Activated CD8-positive, alpha-beta T cell treated with anti-CD3 and anti-CD28 coated beads for 36 hours (primary cell): Measurements from ENCODE around the gene ITGA1. TPM values are rescaled to one million over a fixed set of nuclear protein-coding genes. Genes with fewer than 3 reads are reported as not detected.

Experiments used
- ATAC-seq: fragments of 200-7000 bp; cut with Tn5 transposase; one replicate; pipeline ENCODE4 v1.10.0; 2021; ENCODE audit warnings: mild to moderate bottlenecking, moderate library complexity
- CTCF ChIA-PET: fragments of 350-600 bp; sonication (Branson Sonifier 250); formaldehyde crosslinking; loops from one replicate; lab custom pipeline; 2021; ENCODE audit warnings: antibody characterized with exemption; lab: Charles Lee
- POLR2A ChIA-PET: fragments of 350-600 bp; sonication (Branson Sonifier 250); formaldehyde crosslinking; loops from one replicate; lab custom pipeline; 2021; ENCODE audit warnings: antibody characterized with exemption; lab: Charles Lee
- DNase-seq: peaks from one replicate; pipeline ENCODE4 v3.0.0-alpha.2; 2020
- H3K27ac Mint-ChIP-seq: one replicate; pipeline ENCODE4 v1.8.0; 2021; ENCODE audit warnings: mild to moderate bottlenecking, mixed read lengths
- H3K27me3 Mint-ChIP-seq: one replicate; pipeline ENCODE4 v1.8.0; 2021; ENCODE audit warnings: mixed read lengths
- H3K36me3 Mint-ChIP-seq: one replicate; pipeline ENCODE4 v1.8.0; 2021; ENCODE audit warnings: low read depth, mixed read lengths
- H3K4me1 Mint-ChIP-seq: one replicate; pipeline ENCODE4 v1.8.0; 2021; ENCODE audit warnings: low read depth, mixed read lengths
- H3K4me3 Mint-ChIP-seq: one replicate; pipeline ENCODE4 v1.8.0; 2021; ENCODE audit warnings: mild to moderate bottlenecking, moderate library complexity, mixed read lengths
- H3K9me3 Mint-ChIP-seq: one replicate; pipeline ENCODE4 v1.8.0; 2021; ENCODE audit warnings: mixed read lengths
- intact Hi-C: fragments of 100-400 bp; cut with micrococcal nuclease; formaldehyde crosslinking; loops from one replicate; pipeline ENCODE4 v1.10.0; 2022
- total RNA-seq, 2 experiments: library from RNA; stranded (reverse); gene quantifications; one replicate each; pipeline ENCODE4 v1.2.3, GENCODE V29; 2021
- TF ChIP-seq, protein P1 (sequence below): fragments of 200-600 bp; IDR thresholded peaks from one replicate; pipeline ENCODE4 v1.8.0; 2022; ENCODE audit warnings: antibody characterized with exemption, mild to moderate bottlenecking

The ITGA1 gene
- total RNA-seq, 2 experiments from 2014 or later: 5.1 to 6.0 TPM

DNA sequence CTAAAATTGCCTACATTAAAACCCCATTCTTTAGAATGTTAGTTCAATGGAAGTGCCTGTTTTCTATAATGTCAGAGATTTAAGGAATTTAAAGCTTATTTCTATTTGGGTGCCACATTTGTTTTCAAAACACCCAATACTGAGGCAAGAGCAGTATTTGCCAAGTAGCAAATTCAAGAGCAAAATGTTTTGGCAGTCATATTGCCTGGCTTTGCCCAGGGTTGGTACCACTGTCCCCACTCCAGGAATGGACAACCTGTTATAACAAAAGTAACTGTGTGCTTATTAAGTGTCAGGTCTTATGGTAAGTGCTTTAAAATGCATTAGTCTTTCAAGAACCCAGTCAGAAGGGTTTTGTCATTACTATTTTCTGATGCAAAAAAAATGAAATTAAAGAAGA lies 19.3 kb downstream of the ITGA1 start:
- Mint-ChIP-seq H3K4me3 (no peak overlapping the region), H3K27me3 (no peaks in the 10 kb centered on the region), H3K27ac (no peak overlapping the region), H3K36me3 (peaks cover 32% of the 10 kb centered on the region), H3K9me3 (no peaks in the 10 kb centered on the region), H3K4me1 (peaks cover 33% of the 10 kb centered on the region)
- DNase-seq (no peak), ATAC-seq (no peak)
- POLR2A ChIA-PET: no interaction called here
- intact Hi-C loops: no loop called here
- TF ChIP-seq, protein P1, sequence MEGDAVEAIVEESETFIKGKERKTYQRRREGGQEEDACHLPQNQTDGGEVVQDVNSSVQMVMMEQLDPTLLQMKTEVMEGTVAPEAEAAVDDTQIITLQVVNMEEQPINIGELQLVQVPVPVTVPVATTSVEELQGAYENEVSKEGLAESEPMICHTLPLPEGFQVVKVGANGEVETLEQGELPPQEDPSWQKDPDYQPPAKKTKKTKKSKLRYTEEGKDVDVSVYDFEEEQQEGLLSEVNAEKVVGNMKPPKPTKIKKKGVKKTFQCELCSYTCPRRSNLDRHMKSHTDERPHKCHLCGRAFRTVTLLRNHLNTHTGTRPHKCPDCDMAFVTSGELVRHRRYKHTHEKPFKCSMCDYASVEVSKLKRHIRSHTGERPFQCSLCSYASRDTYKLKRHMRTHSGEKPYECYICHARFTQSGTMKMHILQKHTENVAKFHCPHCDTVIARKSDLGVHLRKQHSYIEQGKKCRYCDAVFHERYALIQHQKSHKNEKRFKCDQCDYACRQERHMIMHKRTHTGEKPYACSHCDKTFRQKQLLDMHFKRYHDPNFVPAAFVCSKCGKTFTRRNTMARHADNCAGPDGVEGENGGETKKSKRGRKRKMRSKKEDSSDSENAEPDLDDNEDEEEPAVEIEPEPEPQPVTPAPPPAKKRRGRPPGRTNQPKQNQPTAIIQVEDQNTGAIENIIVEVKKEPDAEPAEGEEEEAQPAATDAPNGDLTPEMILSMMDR: no peak
- CTCF ChIA-PET: no interaction called here

DNA sequence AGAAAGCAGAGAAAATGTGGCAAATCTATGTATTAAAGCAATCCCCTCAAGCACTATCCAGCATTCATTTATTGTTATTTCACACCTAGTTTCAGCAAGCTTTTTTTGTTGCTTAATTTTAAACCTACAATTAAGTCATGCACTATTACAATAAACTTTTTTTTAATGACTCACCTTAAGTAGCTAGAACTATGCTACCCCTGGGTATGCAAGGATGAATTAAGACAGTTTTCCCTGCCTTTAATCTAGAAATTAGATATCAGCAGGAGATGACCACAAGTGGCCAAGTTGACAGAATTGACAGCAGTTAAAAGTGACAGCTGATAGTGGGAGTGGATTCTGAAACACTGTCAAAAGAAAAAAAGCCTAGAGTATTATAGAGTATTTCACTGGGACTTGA lies 20.0 kb downstream of the ITGA1 start:
- intact Hi-C loops: no loop called here
- peaks cover 28% of the 10 kb centered on the region for H3K36me3 Mint-ChIP-seq
- peak overlapping the region; percentile 20 for H3K27ac Mint-ChIP-seq
- no peaks in the 10 kb centered on the region for H3K27me3 Mint-ChIP-seq
- peaks cover 33% of the 10 kb centered on the region for H3K4me1 Mint-ChIP-seq
- ATAC-seq: no peak
- CTCF ChIA-PET: no interaction called here
- no peak for DNase-seq
- H3K4me3 Mint-ChIP-seq: no peak overlapping the region
- POLR2A ChIA-PET: no interaction called here
- no peaks in the 10 kb centered on the region for H3K9me3 Mint-ChIP-seq
- TF ChIP-seq, protein P1: no peak

DNA sequence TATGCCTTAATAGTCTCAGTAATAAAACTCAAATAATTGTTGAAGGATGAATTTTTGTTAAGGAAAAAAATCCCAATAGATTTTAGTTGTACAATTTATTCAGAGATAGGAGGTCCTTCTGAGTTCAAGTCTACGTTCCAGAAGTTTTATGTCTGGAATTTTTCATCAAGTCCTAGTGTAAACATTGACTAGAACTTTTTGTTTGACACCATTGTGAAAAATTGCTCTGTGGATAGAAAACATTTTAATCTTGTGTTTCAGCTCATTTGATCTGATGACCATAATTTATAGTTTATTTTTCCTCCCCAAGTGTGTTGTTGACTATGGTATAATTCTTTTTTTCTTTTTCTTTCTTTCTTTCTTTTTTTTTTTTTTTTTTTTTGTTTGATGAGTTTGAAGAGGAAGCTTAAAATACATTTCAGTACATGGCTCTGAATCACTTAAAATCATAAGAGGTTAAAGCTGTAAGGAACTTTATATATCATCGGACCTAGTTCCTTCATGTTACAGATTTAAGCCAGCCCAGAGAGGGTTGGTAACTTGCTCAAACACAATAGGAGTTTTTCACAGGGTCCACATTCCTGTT lies 20.7 kb downstream of the ITGA1 start:
- DNase-seq (no peak), ATAC-seq (no peak)
- H3K4me3 Mint-ChIP-seq: no peak overlapping the region
- peaks cover 23% of the 10 kb centered on the region for H3K36me3 Mint-ChIP-seq
- H3K9me3 Mint-ChIP-seq: no peaks in the 10 kb centered on the region
- ChIA-PET POLR2A (no interaction called here), CTCF (no interaction called here)
- no peaks in the 10 kb centered on the region for H3K27me3 Mint-ChIP-seq
- H3K27ac Mint-ChIP-seq: no peak overlapping the region
- H3K4me1 Mint-ChIP-seq: peaks cover 28% of the 10 kb centered on the region
- TF ChIP-seq, protein P1: no peak
- intact Hi-C loops: no loop called here

DNA sequence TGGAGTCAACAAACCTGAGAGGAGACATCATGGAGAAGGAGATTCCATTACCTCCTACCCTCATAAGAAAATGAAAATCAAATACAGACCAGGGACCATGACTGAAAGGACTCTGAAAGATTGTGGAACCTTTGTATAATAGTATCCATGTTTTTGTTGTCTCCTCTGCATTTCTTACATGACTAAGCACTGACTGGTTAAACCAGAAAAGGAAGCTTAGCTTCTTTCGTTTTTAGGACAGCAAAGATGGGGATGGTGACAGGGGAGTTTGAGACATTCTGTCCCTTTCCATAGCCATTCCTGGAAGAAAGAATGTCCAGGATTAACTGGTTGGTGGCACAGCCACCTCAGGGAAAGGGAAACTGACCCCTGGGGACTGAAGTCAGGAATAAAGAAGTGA lies 22.2 kb downstream of the ITGA1 start:
- TF ChIP-seq, protein P1: no peak
- peaks cover 12% of the 10 kb centered on the region for H3K36me3 Mint-ChIP-seq
- H3K27ac Mint-ChIP-seq: no peak overlapping the region
- H3K27me3 Mint-ChIP-seq: no peaks in the 10 kb centered on the region
- POLR2A ChIA-PET: no interaction called here
- ATAC-seq (no peak), DNase-seq (no peak)
- intact Hi-C loops: no loop called here
- H3K9me3 Mint-ChIP-seq: no peaks in the 10 kb centered on the region
- peaks cover 16% of the 10 kb centered on the region for H3K4me1 Mint-ChIP-seq
- CTCF ChIA-PET: no interaction called here
- no peak overlapping the region for H3K4me3 Mint-ChIP-seq

DNA sequence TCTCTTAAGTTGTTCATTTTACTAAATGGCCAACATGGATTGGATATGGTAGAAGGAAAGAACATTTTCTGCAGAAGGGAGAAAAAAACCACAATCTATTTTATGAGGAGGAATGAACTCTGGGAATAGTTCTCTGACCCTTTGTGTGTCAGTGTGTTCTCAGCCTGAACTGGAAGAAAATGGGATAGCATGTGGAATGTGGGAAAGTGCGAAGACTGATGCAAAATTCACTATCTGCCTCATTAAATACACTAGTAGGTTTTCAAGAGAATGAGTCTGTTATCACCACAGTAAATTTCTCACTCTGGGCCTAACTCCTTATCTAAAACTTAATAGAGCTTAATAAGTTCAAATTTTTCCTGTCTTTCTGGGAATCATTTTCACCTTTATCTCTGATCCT lies 22.7 kb downstream of the ITGA1 start:
- CTCF ChIA-PET: interaction anchor here (1.3 kb wide), 1 partner anchor 9 kb away, joined by 3 read pairs; no protein-coding TSS in a partner anchor
- TF ChIP-seq, protein P1: no peak
- peaks cover 11% of the 10 kb centered on the region for H3K4me1 Mint-ChIP-seq
- DNase-seq (no peak), ATAC-seq (no peak)
- intact Hi-C loops: no loop called here
- no peaks in the 10 kb centered on the region for H3K27me3 Mint-ChIP-seq
- no peak overlapping the region for H3K4me3 Mint-ChIP-seq
- no peak overlapping the region for H3K27ac Mint-ChIP-seq
- H3K36me3 Mint-ChIP-seq: peaks cover 6% of the 10 kb centered on the region
- no peaks in the 10 kb centered on the region for H3K9me3 Mint-ChIP-seq
- POLR2A ChIA-PET: no interaction called here
